ENCODE measurements around the gene SAP130. TPM values are rescaled to one million over a fixed set of nuclear protein-coding genes. Genes with fewer than 3 reads are reported as not detected.
A peak's percentile ranks its signal among the peaks of the same experiment; 100 is the strongest.

The SAP130 gene
- total RNA-seq, 2 experiments from 2014 or later, result 28.2 to 35.8 TPM

- ATAC-seq (no peak), DNase-seq (no peak)
- Mint-ChIP-seq H3K9me3 (ENCODE audit: low read depth) (no peaks in the 10 kb centered on the region), H3K4me1 (peaks cover 8% of the 10 kb centered on the region), H3K4me3 (no peak overlapping the region), H3K27ac (no peak overlapping the region), H3K36me3 (ENCODE audit: low read depth) (peaks cover 44% of the 10 kb centered on the region), H3K27me3 (no peaks in the 10 kb centered on the region)
- CTCF ChIA-PET, result no interaction called here
- intact Hi-C loops (cut with DNase I, micrococcal nuclease), result no loop called here
- POLR2A ChIA-PET, result no interaction called here
Observed at GRCh38 chr2:127985735-127986134, 42.1 kb downstream of the SAP130 start.

GRCh38 chr2:127985026-127985734, 42.7 kb downstream of the SAP130 start:
- ATAC-seq, result peak; percentile 68
- Mint-ChIP-seq H3K4me1 (peaks cover 8% of the 10 kb centered on the region), H3K9me3 (ENCODE audit: low read depth) (no peaks in the 10 kb centered on the region), H3K27ac (peak overlapping the region; percentile 44), H3K4me3 (no peak overlapping the region), H3K27me3 (no peaks in the 10 kb centered on the region), H3K36me3 (ENCODE audit: low read depth) (peaks cover 44% of the 10 kb centered on the region)
- ChIA-PET CTCF (no interaction called here), POLR2A (interaction anchor here (0.6 to 0.7 kb wide), 2 partner anchors 39 to 58 kb away, joined by 3 read pairs; no protein-coding TSS in a partner anchor)
- intact Hi-C loops (cut with DNase I, micrococcal nuclease), result no loop called here
- DNase-seq, result peak; percentile 13

- Mint-ChIP-seq H3K9me3 (ENCODE audit: low read depth) (no peaks in the 10 kb centered on the region), H3K4me1 (peaks cover 8% of the 10 kb centered on the region), H3K27me3 (no peaks in the 10 kb centered on the region), H3K4me3 (no peak overlapping the region), H3K36me3 (ENCODE audit: low read depth) (peaks cover 42% of the 10 kb centered on the region), H3K27ac (peak overlapping the region; percentile 44)
- intact Hi-C loops (cut with DNase I, micrococcal nuclease), result no loop called here
- CTCF ChIA-PET, result no interaction called here
- ATAC-seq (no peak), DNase-seq (no peak)
- POLR2A ChIA-PET, result interaction anchor here (0.7 kb wide), 1 partner anchor 57 kb away, joined by 3 read pairs; no protein-coding TSS in a partner anchor
Observed at GRCh38 chr2:127984551-127984950, 43.3 kb downstream of the SAP130 start.

GRCh38 chr2:127969446-127969845, 58.4 kb downstream of the SAP130 start:
- no peaks in the 10 kb centered on the region for H3K9me3 Mint-ChIP-seq (ENCODE audit: low read depth)
- POLR2A ChIA-PET, result no interaction called here

GRCh38 chr2:127968610-127969339, 59.1 kb downstream of the SAP130 start:
- Mint-ChIP-seq H3K36me3 (ENCODE audit: low read depth) (peaks cover 24% of the 10 kb centered on the region), H3K4me3 (no peak overlapping the region), H3K4me1 (no peaks in the 10 kb centered on the region), H3K27ac (no peak overlapping the region), H3K9me3 (ENCODE audit: low read depth) (no peaks in the 10 kb centered on the region), H3K27me3 (no peaks in the 10 kb centered on the region)
- POLR2A ChIA-PET, result no interaction called here
- no peak for ATAC-seq
- CTCF ChIA-PET, result no interaction called here
- intact Hi-C loops (cut with DNase I, micrococcal nuclease), result no loop called here
- DNase-seq, result no peak

More at GRCh38 chr2:127969446-127969845, 58.4 kb downstream of the SAP130 start:
- no peaks in the 10 kb centered on the region for H3K27me3 Mint-ChIP-seq
- intact Hi-C loops (cut with DNase I, micrococcal nuclease), result no loop called here
- no peak overlapping the region for H3K4me3 Mint-ChIP-seq
- peaks cover 24% of the 10 kb centered on the region for H3K36me3 Mint-ChIP-seq (ENCODE audit: low read depth)
- ATAC-seq (no peak), DNase-seq (no peak)
- no peak overlapping the region for H3K27ac Mint-ChIP-seq
- no peaks in the 10 kb centered on the region for H3K4me1 Mint-ChIP-seq
- CTCF ChIA-PET, result no interaction called here

- no peak for ATAC-seq
Observed at GRCh38 chr2:127961729-127962128, 66.1 kb downstream of the SAP130 start.

GRCh38 chr2:127957240-127957639, 70.6 kb downstream of the SAP130 start:
- DNase-seq, result no peak
- Mint-ChIP-seq H3K36me3 (ENCODE audit: low read depth) (peaks cover 27% of the 10 kb centered on the region), H3K4me1 (no peaks in the 10 kb centered on the region), H3K27ac (no peak overlapping the region), H3K9me3 (ENCODE audit: low read depth) (no peaks in the 10 kb centered on the region), H3K27me3 (no peaks in the 10 kb centered on the region), H3K4me3 (no peak overlapping the region)
- no peak for ATAC-seq
- intact Hi-C loops (cut with DNase I, micrococcal nuclease), result no loop called here
- CTCF ChIA-PET, result interaction anchor here (0.7 kb wide), 1 partner anchor 173 kb away, joined by 5 read pairs; no protein-coding TSS in a partner anchor
- POLR2A ChIA-PET, result no interaction called here

More at GRCh38 chr2:127961729-127962128, 66.1 kb downstream of the SAP130 start:
- no peak overlapping the region for H3K4me3 Mint-ChIP-seq
- no peaks in the 10 kb centered on the region for H3K4me1 Mint-ChIP-seq
- no peak overlapping the region for H3K27ac Mint-ChIP-seq
- intact Hi-C loops (cut with DNase I, micrococcal nuclease), result no loop called here
- DNase-seq, result no peak
- no peaks in the 10 kb centered on the region for H3K27me3 Mint-ChIP-seq
- POLR2A ChIA-PET, result no interaction called here
- CTCF ChIA-PET, result no interaction called here
- peaks cover 38% of the 10 kb centered on the region for H3K36me3 Mint-ChIP-seq (ENCODE audit: low read depth)
- H3K9me3 Mint-ChIP-seq (ENCODE audit: low read depth), result no peaks in the 10 kb centered on the region

- intact Hi-C loops (cut with DNase I, micrococcal nuclease), result no loop called here
- ChIA-PET CTCF (no interaction called here), POLR2A (no interaction called here)
- no peak overlapping the region for H3K27ac Mint-ChIP-seq
- H3K36me3 Mint-ChIP-seq (ENCODE audit: low read depth), result peaks cover 24% of the 10 kb centered on the region
- DNase-seq, result no peak
- no peaks in the 10 kb centered on the region for H3K9me3 Mint-ChIP-seq (ENCODE audit: low read depth)
- no peak for ATAC-seq
- no peak overlapping the region for H3K4me3 Mint-ChIP-seq
- no peaks in the 10 kb centered on the region for H3K27me3 Mint-ChIP-seq
- no peaks in the 10 kb centered on the region for H3K4me1 Mint-ChIP-seq
Observed at GRCh38 chr2:127954857-127955256, 73.0 kb downstream of the SAP130 start.

GRCh38 chr2:127953849-127954248, 74.0 kb downstream of the SAP130 start:
- Mint-ChIP-seq H3K4me1 (no peaks in the 10 kb centered on the region), H3K4me3 (no peak overlapping the region), H3K27ac (no peak overlapping the region), H3K9me3 (ENCODE audit: low read depth) (no peaks in the 10 kb centered on the region), H3K36me3 (ENCODE audit: low read depth) (peaks cover 27% of the 10 kb centered on the region), H3K27me3 (no peaks in the 10 kb centered on the region)
- no peak for ATAC-seq
- DNase-seq, result no peak
- intact Hi-C loops (cut with DNase I, micrococcal nuclease), result no loop called here
- ChIA-PET CTCF (no interaction called here), POLR2A (no interaction called here)

- H3K4me1 Mint-ChIP-seq, result no peaks in the 10 kb centered on the region
- ATAC-seq, result no peak
- H3K36me3 Mint-ChIP-seq (ENCODE audit: low read depth), result peaks cover 27% of the 10 kb centered on the region
- H3K27me3 Mint-ChIP-seq, result no peaks in the 10 kb centered on the region
- intact Hi-C loops (cut with DNase I, micrococcal nuclease), result no loop called here
- POLR2A ChIA-PET, result no interaction called here
- no peak overlapping the region for H3K27ac Mint-ChIP-seq
- no peak overlapping the region for H3K4me3 Mint-ChIP-seq
- no peaks in the 10 kb centered on the region for H3K9me3 Mint-ChIP-seq (ENCODE audit: low read depth)
- no peak for DNase-seq
- CTCF ChIA-PET, result no interaction called here
Observed at GRCh38 chr2:127953128-127953718, 74.6 kb downstream of the SAP130 start.

GRCh38 chr2:127951026-127951425, 76.8 kb downstream of the SAP130 start:
- Mint-ChIP-seq H3K4me3 (no peak overlapping the region), H3K4me1 (no peaks in the 10 kb centered on the region), H3K27ac (no peak overlapping the region), H3K9me3 (ENCODE audit: low read depth) (no peaks in the 10 kb centered on the region), H3K27me3 (no peaks in the 10 kb centered on the region), H3K36me3 (ENCODE audit: low read depth) (peaks cover 26% of the 10 kb centered on the region)
- CTCF ChIA-PET, result interaction anchor here (0.5 kb wide), 1 partner anchor 114 kb away, joined by 4 read pairs; no protein-coding TSS in a partner anchor
- DNase-seq, result no peak
- POLR2A ChIA-PET, result no interaction called here
- no peak for ATAC-seq
- intact Hi-C loops (cut with DNase I, micrococcal nuclease), result no loop called here

GRCh38 chr2:127950264-127950663, 77.6 kb downstream of the SAP130 start:
- peaks cover 28% of the 10 kb centered on the region for H3K36me3 Mint-ChIP-seq (ENCODE audit: low read depth)
- H3K4me3 Mint-ChIP-seq, result no peak overlapping the region
- H3K27ac Mint-ChIP-seq, result no peak overlapping the region
- no peak for DNase-seq
- H3K27me3 Mint-ChIP-seq, result no peaks in the 10 kb centered on the region
- no peaks in the 10 kb centered on the region for H3K9me3 Mint-ChIP-seq (ENCODE audit: low read depth)
- ATAC-seq, result no peak
- CTCF ChIA-PET, result interaction anchor here (0.5 kb wide), 1 partner anchor 115 kb away, joined by 4 read pairs; no protein-coding TSS in a partner anchor
- POLR2A ChIA-PET, result no interaction called here
- no peaks in the 10 kb centered on the region for H3K4me1 Mint-ChIP-seq
- intact Hi-C loops (cut with DNase I, micrococcal nuclease), result no loop called here
